HG03045 (cell line): Measurements from ENCODE around the gene DIAPH2.

Experiments used
- ATAC-seq: cut with Tn5 transposase; IDR thresholded peaks from one replicate; pipeline ENCODE4 v1.9.1; 2021; ENCODE audit warnings: mild to moderate bottlenecking, moderate library complexity; ENCODE audit not compliant: unreplicated experiment

Gene DIAPH2

DNA sequence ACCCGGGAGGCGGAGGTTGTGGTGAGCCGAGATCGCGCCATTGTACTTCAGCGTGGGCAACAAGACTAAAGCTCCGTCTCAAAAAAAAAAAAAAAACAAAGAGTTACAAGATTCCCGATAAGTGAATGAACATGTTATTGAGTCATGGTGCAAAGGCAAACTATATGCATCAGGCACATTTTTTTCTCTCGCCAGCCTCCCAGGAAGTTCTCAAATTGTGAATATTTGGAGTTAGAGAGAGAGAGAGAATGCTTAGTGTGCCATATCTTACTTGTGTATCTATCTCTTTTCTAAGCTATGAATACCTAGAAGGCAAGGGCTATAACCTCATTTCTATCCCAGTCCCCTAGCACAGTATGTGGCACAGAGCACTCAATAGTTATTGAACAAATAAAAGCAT lies 599.9 kb downstream of the DIAPH2 start:
- ATAC-seq, result no peak

DNA sequence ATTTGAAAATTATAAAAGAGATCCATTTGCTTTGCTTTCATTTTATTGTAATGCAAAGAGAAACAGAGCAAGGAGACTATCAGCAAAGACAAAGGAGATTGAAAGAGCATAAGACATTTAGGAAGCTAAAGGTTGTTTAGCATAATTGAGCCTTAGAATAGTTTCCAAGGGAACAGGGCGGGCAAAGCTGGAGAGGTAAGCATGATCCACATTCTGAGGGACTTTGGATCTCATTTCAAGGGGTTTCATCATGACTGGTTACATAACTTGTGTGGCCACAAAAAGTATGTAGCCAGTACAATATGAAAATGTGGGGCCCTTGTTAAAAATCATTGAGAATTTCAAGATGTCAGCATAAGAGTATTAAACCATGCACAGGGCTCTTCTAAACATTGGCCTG lies 605.6 kb downstream of the DIAPH2 start:
- ATAC-seq, result no peak

DNA sequence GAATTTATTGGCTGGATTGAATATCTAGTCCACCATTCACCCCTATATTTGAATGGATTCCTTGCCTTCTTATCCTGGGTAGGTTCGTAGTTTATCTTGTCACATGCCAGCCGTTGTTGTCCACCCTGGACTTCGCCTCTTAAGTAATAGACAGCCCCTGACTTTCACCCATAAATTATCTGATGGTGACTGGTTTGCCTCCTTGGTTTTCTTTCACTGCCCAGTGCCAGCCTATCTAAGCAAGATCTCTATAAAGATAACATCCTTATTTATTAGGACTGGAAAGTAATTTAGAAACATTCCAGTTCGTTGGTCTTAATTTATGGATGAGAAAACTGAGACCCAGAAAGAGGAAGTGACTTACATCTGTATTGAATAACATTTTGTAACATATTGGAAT lies 609.4 kb downstream of the DIAPH2 start:
- ATAC-seq, result no peak

DNA sequence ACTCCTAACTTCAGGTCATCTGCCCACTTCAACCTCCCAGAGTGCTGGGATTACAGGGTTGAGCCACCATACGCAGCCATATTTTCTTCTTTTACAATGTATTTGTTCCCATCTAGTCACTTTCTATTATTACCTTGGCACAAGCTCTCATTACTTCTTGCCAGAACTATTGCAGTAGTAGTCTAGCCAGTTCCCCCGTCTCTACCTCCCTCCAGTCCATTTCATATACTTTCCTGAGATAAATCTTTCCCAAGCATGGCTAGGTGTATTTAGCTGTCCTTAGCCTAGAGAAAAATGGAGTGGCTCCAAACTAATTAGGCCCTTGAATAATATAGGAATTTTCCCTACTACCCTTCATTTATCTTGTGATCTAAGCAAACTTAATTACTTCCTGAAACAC lies 611.3 kb downstream of the DIAPH2 start:
- ATAC-seq, result no peak

DNA sequence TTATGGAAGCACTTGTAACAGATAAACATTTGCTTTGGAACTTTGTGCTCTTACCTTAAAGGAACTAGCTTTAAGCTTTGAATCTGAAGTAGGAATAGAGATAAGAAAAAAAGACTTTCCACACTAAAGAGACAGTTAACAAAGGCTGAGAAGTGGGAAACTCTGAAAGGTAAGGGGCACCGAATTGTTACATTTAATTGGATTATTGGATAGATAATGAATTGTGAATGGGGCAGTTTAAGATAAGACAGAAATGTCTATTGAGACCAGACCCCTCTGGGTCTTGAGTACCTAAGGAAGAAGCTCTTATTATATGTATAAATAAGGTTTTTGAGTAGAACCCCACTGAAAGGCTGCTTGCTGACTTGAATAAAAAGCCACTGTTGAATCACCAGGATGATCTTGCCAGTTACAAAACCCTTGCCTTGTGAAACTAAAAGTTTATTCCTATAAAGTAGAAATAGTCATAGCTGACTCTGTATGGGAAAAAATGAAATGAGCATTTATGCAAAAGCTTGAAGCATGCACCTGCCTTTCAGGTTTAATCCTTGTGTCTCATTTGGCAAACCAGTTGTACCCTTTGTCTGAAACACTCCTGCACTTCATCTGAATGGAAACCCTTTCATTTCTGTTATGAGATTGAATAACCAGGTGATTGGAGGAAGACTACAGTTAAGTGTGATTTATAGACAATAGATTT lies 622.3 kb downstream of the DIAPH2 start:
- ATAC-seq, result no peak

DNA sequence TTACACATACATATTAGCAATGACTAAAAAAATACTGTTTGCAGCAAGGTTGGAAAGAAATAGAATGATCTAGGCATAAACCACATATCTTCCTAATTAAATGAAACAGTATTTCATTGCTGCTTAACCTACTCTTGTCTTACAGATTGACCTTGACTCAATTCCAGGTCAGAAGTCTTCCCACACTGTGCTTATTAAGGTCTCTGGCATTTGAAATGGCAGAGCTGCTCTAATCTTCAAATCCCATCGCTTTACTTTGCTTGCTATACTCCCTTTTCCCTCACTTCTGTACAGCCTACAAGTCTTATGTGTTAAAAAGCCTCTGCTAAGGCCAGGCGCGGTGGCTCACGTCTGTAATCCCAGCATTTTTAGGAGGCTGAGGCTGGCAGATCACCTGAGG lies 623.5 kb downstream of the DIAPH2 start:
- ATAC-seq, result no peak

DNA sequence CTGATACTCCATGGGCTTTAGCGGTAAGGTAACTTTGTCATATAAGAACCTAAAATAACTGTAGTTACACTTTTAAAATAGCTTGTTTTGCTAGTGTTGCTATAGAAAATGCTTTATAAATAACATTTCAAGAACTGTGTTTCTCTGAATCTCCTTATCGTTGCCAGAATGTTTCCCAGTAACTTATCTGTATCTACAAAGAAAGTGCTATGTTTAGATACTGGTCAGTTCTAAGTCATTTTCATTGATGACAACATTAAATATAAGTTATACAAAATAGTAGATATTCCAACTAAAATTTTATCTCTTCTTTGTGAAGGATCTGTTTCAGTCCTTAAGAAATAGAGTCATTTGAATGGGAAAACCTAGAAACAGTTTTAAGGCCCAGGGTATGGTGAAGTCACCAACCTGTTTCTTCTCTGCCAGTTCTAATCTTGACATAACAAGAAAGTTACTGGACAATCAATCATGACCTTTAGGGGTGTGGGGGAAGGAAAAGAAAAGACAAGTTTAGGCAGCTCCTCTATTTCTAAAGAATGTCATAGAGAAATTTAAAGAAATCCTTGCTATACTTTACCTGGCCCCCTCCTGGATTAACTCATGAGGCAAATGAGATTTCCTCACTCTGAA lies 625.0 kb downstream of the DIAPH2 start:
- no peak for ATAC-seq

DNA sequence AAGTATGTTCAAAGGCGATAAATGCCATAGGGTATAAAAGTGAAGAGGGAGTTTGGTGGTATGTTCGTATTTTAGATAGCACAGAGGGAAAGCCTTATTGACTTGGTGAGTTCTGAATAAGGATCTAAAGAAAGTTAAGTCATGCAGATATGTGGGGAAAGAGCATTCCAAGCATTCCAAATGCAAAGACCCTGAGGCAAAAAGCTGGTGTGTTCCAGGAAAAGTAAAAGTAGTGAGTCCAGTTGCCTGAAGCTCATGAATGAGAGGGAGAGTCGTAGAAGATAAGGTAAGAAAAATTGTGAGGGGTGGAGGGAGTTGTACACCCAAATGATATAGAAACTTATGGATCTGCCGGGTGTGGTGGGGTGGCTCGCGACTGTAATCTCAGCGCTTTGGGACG lies 625.7 kb downstream of the DIAPH2 start:
- no peak for ATAC-seq

DNA sequence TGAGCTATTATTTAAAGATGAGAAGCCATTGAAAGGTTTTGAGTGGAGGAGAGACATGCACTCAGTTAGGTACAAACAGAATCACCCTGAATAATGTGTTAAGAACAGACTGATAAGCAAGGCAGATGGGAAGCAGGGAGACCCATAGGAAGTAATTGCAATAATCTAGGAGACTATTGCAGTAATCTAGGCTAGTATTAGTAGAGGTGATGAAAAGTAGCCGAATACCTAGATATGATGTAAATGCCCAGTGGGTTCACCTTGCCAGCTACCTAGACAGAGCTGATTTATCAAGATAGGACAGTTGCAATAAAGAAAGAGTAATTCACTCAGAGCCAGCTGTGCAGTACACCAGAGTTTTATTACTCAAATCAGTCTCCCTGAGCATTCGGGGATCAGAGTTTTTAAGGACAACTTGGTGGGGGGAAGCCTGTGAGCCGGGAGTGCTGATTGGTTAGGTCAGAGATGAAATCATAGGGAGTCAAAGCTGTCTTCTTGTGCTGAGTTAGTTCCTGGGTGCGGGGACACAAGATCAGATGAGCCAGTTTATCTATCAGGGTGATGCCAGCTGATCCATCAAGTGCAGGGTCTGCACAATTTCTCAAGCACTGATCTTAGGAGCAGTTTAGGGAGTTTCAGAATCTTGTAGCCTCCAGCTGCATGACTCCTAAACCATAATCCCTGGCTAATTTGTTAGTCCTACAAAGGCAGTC lies 626.6 kb downstream of the DIAPH2 start:
- ATAC-seq, result no peak

DNA sequence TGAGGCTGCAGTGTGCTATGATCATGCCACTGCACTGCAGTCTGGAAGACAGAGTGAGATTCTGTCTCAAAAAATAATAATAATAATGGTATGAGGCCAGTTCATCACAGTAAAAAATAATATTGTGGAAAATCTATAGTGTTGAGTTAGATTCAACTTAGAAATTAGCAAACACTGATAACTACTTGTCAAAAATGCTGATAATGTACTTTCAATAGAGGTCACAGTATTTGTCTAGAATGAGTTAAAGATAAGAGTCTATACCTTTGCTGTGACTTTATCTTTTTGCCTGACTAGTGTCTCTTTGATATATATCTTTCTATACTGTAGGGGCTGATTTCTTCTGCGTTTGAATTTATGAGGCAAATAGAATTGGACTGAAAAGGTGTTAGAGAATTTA lies 629.7 kb downstream of the DIAPH2 start:
- no peak for ATAC-seq

DNA sequence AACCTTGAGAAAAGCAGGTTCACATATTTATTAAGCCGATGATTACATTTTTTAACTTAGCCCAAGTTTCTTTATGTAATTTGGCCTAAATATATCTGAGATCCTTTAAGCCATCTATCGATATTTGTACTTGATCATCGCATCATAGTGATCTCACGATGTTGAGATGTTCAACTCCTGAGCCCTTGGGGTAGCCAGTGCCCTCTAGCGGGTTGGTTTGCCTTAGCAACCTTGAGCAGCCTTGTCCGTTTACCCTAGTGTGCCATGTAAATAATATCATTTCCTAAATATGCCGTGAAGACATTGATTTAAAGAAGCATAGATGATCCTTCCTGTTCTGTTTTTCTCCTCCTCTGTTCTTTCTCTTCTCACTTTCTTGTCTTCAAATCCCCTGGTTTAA lies 631.3 kb downstream of the DIAPH2 start:
- ATAC-seq, result no peak

DNA sequence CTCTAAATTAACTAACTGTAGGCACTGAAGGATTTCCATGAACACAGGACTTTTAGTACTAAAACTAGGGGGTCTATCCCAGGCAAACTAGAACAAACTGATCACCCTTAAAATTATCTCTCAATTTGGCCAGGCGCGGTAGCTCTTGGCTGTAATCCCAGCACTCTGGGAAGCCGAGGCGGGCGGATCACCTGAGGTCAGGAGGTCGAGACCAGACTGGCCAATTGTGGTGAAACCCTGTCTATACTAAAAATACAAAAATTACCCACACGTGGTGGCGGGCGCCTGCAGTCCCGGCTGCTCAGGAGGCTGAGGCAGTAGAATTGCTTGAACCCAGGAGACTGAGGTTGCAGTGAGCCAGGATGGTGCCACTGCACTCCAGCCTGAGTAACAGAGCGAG lies 635.7 kb downstream of the DIAPH2 start:
- no peak for ATAC-seq

DNA sequence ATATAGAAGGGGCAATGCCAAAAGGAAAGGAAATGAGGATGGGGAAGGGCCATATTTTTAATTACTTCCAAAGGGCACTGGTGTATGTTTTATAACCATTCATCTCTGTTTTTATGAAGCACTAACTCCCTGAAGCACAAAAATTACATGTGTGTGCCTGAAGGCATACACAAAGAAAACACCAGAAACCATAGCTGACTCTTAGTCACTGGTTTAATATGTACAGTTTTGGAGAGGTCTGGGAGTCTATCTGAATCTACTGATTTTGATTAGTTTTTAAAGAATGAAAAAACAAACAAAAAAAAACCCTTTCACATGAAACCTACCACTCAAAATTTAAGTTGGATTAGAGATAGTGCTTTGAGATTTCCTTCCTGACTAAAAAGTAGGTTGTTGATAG lies 637.8 kb downstream of the DIAPH2 start:
- no peak for ATAC-seq

DNA sequence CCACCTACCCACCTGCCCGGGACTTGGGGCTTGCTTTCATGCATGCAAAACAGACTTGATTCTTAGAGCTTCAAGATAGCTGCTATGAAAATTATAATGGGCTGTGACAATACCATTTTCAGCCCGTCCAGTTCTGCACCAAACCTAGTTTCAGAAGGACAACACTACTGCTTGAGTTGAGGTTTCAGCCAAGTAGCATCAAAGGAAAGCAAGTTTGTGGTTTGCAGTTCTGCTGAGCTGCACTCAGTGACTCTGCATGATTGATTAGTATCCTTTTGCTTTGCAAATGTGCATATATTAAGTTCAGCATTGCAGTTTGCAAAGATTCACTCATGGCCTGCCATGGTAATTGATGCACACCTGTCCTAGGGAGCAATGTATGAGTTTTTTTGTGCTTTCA lies 641.8 kb downstream of the DIAPH2 start:
- peak; percentile 94 for ATAC-seq

DNA sequence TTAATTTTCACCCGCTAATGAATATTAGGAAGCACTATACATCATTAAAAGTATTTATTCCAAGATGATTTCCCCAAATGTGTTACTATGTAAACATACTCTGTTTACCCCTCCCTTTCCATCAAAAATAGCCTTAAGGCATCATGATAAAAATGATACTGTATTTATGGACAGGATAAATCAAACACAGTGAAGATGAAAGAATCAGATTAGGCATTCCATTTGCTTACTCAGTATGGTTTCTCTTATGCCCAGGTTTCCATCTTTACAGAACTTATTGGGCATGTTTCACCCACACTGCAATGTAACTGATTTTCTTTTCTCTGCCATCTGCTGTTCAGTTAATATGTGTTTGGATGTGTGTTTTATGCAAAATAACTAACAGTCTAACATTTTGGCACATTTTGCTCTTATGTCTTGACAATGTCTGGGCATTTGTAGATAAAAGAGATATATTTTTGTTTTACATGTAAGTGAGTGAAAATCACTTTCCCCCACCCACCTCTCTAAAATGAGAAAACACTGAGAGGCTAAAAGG lies 644.3 kb downstream of the DIAPH2 start:
- no peak for ATAC-seq

DNA sequence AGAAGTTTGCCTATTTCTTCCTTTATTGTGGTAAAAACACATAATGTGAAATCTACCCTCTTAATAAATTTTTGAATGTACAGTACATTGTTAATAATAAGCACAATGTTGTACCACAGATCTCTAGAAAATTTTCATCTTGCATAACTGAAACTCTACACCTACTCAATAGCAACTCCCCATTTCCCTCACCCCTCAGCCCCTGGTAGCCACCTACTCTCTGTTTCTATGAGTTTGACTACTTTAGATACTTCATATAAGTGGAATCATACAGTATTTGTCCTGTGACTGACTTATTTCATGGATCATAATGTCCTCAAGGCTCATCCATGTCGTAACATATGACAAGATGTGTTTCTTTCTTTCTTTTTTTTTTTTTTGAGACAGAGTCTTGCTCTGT lies 645.5 kb downstream of the DIAPH2 start:
- peak; percentile 42 for ATAC-seq

DNA sequence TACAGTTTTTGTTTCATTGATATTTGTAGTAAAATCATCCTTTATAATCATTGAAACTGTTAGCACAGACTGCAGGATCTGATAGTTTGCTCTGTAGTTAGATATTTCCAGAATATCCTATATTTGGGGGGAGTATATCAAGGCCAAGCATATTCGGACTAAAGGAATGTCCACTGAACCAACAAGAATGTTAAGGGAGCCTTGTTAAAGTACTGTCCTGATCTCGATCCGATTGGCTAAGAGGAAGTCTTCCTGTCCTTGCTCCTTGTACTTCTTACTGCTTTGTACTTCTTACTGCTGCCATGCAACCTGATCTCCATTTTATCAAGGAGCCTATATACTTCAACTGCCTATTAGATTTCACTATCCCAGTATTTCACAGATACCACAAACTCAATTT lies 648.3 kb downstream of the DIAPH2 start:
- no peak for ATAC-seq

DNA sequence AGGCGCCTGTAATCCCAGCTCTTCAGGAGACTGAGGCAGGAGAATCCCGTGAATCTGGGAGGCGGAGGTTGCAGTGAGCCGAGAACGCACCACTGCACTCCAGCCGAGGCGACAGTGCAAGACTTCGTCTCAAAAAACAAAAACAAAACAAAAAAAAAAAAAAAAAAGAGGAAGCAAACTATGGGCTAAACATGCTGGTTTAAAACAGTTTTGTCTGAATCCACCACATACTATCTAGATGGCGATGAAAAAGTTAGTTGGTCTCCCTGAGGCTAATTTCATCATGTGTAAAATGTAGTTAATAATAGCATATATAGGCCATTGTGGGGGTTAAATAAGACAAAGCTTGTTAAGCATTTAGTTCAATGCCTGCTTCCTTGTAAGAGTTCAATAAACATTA lies 650.2 kb downstream of the DIAPH2 start:
- ATAC-seq, result no peak

DNA sequence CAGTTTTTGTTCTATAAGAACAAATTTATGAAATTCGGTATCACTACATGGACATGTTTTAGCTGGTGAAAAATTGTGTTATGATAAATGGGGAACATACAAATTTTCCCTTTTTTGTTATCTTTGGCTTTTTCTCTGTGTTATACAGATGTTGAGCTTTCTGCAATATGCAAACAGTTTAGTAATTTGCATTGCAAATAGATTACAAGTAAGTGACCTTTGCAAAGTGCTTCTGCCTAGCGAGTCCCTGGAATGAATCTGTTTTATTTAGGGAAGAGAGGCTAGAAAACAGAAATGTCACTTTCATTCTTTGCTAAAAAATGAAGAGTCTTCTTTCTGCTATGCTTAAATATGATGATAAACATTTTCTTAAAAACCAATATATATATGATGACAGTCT lies 660.1 kb downstream of the DIAPH2 start:
- no peak for ATAC-seq

DNA sequence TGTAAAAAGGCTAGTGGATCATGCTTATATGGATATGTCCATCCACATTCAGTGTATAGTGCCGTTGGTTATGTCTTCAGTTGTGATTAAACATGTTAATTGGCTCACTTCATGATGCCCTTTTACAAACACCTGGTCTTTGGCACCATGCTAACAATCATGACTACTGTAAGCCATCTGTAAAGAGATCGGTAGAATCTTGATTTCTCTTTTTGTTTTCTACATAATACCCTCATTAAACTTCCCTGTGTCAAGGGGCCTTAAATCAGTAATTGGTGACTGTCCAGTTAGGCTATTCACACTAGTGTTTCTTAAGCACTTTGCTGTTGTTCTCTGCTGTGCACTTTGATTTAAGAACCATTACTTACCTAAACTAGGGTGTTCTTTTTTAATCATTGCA lies 674.3 kb downstream of the DIAPH2 start:
- no peak for ATAC-seq

DNA sequence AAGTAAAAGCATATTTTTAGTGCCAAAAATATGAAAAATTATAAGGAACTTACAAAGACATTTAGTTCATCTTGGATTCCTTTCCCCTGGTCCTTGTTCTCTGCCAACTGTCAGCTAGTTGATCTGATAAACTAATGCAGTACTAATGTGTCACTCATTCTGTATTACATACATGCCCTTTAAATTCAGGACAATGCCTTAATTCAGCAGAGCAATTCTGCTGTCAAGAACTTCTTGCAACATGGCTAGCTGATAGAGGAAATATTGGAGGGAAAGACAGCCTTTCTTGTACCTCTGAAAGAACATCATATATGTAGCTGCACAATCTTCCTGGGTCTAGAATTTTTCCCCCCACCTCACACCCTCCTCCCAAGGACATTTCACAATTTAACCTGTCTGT lies 679.2 kb downstream of the DIAPH2 start:
- no peak for ATAC-seq

DNA sequence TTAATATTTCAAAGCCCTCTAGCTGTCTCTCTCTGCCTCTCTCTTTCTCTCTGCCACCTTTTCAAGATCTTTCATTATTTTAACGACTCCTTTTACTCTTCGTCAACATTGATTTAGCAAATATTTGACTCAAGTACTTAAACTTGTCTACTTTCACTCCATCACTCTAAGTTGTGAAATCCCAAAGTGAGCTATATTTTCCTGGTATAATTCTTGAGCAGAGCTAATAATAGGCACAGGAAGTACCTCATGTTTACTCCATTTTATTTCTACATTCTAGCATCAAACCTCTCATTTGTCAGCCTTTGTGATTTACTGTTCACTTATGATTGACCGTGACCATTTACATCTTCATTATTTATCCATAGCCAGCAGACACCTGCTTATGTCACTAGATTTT lies 681.6 kb downstream of the DIAPH2 start:
- no peak for ATAC-seq
